GM12891 (cell line): ENCODE data around the gene GNB1L.

Source experiments
- PAX5 ChIP-seq: IDR thresholded peaks from 2 replicates; pipeline ENCODE4 v1.6.1; 2011; ENCODE audit warnings: low read length, moderate library complexity, mild to moderate bottlenecking; ENCODE audit not compliant: insufficient read depth, severe bottlenecking
- POLR2A ChIP-seq: IDR thresholded peaks from 2 replicates; pipeline ENCODE4 v1.6.1; 2011; ENCODE audit warnings: low read depth, low read length, control low read depth
- POLR2AphosphoS5 ChIP-seq: IDR thresholded peaks from 2 replicates; pipeline ENCODE4 v1.6.1; 2011; ENCODE audit warnings: low read depth, low read length, control low read depth
- POU2F2 ChIP-seq: IDR thresholded peaks from 2 replicates; pipeline ENCODE4 v1.6.1; 2011; ENCODE audit warnings: low read depth, mild to moderate bottlenecking, control low read depth, low read length, moderate library complexity
- TAF1 ChIP-seq: IDR thresholded peaks from 2 replicates; pipeline ENCODE4 v1.6.1; 2011; ENCODE audit warnings: low read depth, low read length, control low read depth

DNA sequence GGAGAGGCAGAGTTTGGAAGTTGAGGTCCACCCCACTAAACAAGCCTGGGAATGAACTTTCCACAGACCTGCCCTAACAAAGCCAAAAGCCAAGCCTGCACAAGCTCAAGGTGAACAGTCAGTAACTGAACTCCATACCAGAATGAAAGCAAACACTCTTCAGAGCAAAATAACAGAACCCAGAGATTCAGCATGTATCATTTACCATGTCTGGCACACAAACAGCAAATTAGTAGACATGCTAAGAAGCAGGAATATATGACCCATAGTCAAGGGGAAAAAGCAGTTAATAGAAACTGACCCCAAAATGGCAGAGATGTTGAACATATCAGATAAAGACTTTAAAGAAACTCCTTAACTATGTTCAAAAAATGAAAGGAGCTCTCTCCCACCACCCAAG is 62.8 kb downstream of the GNB1L start:
- TF ChIP-seq POLR2A (no peak), TAF1 (no peak), PAX5 (no peak), POU2F2 (no peak), POLR2AphosphoS5 (no peak)
